Measurements from ENCODE around the gene R3HDM2. TPM values are rescaled to one million over a fixed set of nuclear protein-coding genes. Genes with fewer than 3 reads are reported as not detected.
"Not testable (repeated sequence)": the region's sequence is repeated elsewhere in the genome, so short reads cannot be mapped to it uniquely, and the experiment has no call there.

The R3HDM2 gene
- total RNA-seq, 1 experiment from 2014 or later: 64.8 TPM

GRCh38 chr12:57449375-57449774 is 18.5 kb upstream of the R3HDM2 start:
- H3K27me3 Mint-ChIP-seq (ENCODE audit: insufficient read depth, unreplicated experiment): no peaks in the 10 kb centered on the region
- H3K4me1 Mint-ChIP-seq (ENCODE audit: insufficient read depth, unreplicated experiment): peaks cover 10% of the 10 kb centered on the region
- no peak overlapping the region for H3K27ac Mint-ChIP-seq (ENCODE audit: low read depth, unreplicated experiment)
- intact Hi-C loops (cut with micrococcal nuclease): no loop called here
- DNase-seq (ENCODE audit: unreplicated experiment): no peak
- no peak overlapping the region for H3K4me3 Mint-ChIP-seq (ENCODE audit: unreplicated experiment)
- no peaks in the 10 kb centered on the region for H3K36me3 Mint-ChIP-seq (ENCODE audit: insufficient read depth, unreplicated experiment)
- no TSS peak for BruUV-seq (replicated peaks)
- TF ChIP-seq, protein P1, sequence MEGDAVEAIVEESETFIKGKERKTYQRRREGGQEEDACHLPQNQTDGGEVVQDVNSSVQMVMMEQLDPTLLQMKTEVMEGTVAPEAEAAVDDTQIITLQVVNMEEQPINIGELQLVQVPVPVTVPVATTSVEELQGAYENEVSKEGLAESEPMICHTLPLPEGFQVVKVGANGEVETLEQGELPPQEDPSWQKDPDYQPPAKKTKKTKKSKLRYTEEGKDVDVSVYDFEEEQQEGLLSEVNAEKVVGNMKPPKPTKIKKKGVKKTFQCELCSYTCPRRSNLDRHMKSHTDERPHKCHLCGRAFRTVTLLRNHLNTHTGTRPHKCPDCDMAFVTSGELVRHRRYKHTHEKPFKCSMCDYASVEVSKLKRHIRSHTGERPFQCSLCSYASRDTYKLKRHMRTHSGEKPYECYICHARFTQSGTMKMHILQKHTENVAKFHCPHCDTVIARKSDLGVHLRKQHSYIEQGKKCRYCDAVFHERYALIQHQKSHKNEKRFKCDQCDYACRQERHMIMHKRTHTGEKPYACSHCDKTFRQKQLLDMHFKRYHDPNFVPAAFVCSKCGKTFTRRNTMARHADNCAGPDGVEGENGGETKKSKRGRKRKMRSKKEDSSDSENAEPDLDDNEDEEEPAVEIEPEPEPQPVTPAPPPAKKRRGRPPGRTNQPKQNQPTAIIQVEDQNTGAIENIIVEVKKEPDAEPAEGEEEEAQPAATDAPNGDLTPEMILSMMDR (IDR thresholded peaks at IDR 0.05; ENCODE audit: unreplicated experiment): no peak
- POLR2A ChIA-PET: no interaction called here
- CTCF ChIA-PET: interaction anchor here (0.5 to 2.8 kb wide), 3 partner anchors 10 to 186 kb away, joined by 3 to 16 read pairs (median 4); partner anchors contain the start of gene GLI1
- no peaks in the 10 kb centered on the region for H3K9me3 Mint-ChIP-seq (ENCODE audit: unreplicated experiment)

DNA sequence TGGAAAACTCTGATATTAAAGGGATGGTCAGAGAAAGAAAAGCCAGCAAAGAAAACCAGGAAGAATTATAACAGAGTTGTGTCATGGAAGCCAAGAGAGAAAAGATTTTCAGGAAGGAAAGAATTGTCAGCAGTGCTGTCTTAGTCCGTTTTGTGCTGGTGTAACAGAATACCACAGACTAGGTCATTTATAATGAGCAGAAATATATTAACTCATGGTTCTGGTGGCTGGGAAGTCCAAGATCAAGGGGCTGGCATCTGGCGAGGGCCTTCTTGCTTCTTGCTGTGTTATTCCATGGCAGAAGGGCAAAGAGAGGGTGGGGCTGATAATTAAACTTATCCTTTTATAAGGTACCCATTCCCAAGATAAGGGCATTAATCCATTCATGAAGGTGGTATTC is 17.8 kb upstream of the R3HDM2 start:
- ChIA-PET POLR2A (interaction anchor here (0.6 kb wide), 1 partner anchor 296 kb away, joined by 3 read pairs; the partner anchor contains the start of gene TSPAN31), CTCF (interaction anchor here (0.5 to 2.8 kb wide), 6 partner anchors 7 to 185 kb away, joined by 3 to 16 read pairs (median 4); partner anchors contain the start of gene GLI1)
- Mint-ChIP-seq H3K4me1 (ENCODE audit: insufficient read depth, unreplicated experiment) (peaks cover 10% of the 10 kb centered on the region), H3K9me3 (ENCODE audit: unreplicated experiment) (no peaks in the 10 kb centered on the region), H3K4me3 (ENCODE audit: unreplicated experiment) (no peak overlapping the region), H3K27ac (ENCODE audit: low read depth, unreplicated experiment) (no peak overlapping the region), H3K27me3 (ENCODE audit: insufficient read depth, unreplicated experiment) (no peaks in the 10 kb centered on the region), H3K36me3 (ENCODE audit: insufficient read depth, unreplicated experiment) (no peaks in the 10 kb centered on the region)
- TF ChIP-seq, protein P1 (IDR thresholded peaks at IDR 0.05; ENCODE audit: unreplicated experiment): no peak
- DNase-seq (ENCODE audit: unreplicated experiment): no peak
- BruUV-seq (replicated peaks): no TSS peak
- intact Hi-C loops (cut with micrococcal nuclease): no loop called here

DNA sequence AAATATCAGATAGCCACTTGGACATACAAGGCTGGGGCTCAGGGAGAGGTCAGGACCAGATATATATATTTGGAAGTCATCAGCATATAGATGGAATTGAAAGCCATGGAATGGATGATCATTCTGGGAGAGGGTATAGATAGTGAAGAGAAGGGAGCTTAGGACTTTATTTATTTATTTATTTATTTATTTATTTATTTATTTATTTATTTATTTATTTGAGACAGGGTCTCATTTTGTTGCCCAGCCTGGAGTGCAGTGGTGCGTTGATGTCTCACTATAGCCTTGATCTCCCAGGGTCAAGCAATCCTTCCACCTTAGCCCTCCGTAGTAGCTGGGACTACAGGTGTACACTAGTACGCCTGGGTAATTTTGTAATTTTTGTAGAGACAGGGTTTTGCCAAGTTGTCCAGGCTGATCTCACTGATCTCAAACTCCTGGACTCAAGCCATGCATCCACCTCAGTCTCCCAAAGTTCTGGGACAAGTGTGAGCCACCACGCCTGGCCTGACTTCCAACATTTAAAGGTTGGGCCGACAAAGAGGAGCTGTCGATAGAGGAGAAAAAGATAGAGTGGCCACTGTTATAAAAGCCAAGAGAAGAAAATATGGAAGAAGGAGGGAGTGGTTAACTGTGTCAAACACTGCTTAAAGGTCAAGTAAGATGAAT is 15.6 kb upstream of the R3HDM2 start:
- H3K27me3 Mint-ChIP-seq (ENCODE audit: insufficient read depth, unreplicated experiment): no peaks in the 10 kb centered on the region
- intact Hi-C loops (cut with micrococcal nuclease): no loop called here
- BruUV-seq (replicated peaks): no TSS peak
- CTCF ChIA-PET: interaction anchor here (0.7 to 6.8 kb wide), 6 partner anchors 7 to 320 kb away, joined by 3 to 53 read pairs (median 6); partner anchors contain the start of genes GLI1 and INHBE
- no peak overlapping the region for H3K4me3 Mint-ChIP-seq (ENCODE audit: unreplicated experiment)
- H3K4me1 Mint-ChIP-seq (ENCODE audit: insufficient read depth, unreplicated experiment): no peaks in the 10 kb centered on the region
- H3K9me3 Mint-ChIP-seq (ENCODE audit: unreplicated experiment): peaks cover 8% of the 10 kb centered on the region
- no peaks in the 10 kb centered on the region for H3K36me3 Mint-ChIP-seq (ENCODE audit: insufficient read depth, unreplicated experiment)
- H3K27ac Mint-ChIP-seq (ENCODE audit: low read depth, unreplicated experiment): no peak overlapping the region
- POLR2A ChIA-PET: interaction anchor here (0.7 to 1.5 kb wide), 2 partner anchors 20 to 133 kb away, joined by 3 to 4 read pairs; no protein-coding TSS in a partner anchor
- TF ChIP-seq, protein P1 (IDR thresholded peaks at IDR 0.05; ENCODE audit: unreplicated experiment): no peak
- no peak for DNase-seq (ENCODE audit: unreplicated experiment)

DNA sequence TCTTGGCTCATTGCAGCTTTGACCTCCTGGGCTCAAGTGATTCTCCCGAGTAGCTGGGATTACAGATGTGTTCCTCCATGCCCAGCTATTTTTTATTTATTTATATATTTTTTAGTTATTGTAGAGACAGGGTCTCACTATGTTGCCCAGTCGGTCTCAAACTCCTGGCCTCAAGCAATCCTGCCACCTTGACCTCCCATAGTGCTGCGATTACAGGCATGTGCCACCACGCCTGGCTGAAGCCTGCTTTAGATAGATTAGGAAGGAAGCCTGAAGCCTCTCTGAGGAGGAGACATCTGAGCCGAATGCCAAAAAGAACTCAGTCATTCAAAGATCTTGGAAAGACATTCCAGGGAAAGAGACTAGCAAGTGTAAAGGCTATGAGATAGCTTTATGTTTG is 13.9 kb upstream of the R3HDM2 start:
- DNase-seq (ENCODE audit: unreplicated experiment): no peak
- H3K4me1 Mint-ChIP-seq (ENCODE audit: insufficient read depth, unreplicated experiment): no peaks in the 10 kb centered on the region
- H3K9me3 Mint-ChIP-seq (ENCODE audit: unreplicated experiment): peaks cover 16% of the 10 kb centered on the region
- ChIA-PET POLR2A (interaction anchor here (0.5 to 1.1 kb wide), 2 partner anchors 18 to 40 kb away, joined by 3 to 5 read pairs; no protein-coding TSS in a partner anchor), CTCF (interaction anchor here (1.1 to 6.8 kb wide), 4 partner anchors 9 to 14 kb away, joined by 3 to 53 read pairs (median 8); partner anchors contain the start of genes GLI1 and INHBE)
- intact Hi-C loops (cut with micrococcal nuclease): no loop called here
- TF ChIP-seq, protein P1 (IDR thresholded peaks at IDR 0.05; ENCODE audit: unreplicated experiment): no peak
- no TSS peak for BruUV-seq (replicated peaks)
- no peaks in the 10 kb centered on the region for H3K27me3 Mint-ChIP-seq (ENCODE audit: insufficient read depth, unreplicated experiment)
- H3K36me3 Mint-ChIP-seq (ENCODE audit: insufficient read depth, unreplicated experiment): no peaks in the 10 kb centered on the region
- no peak overlapping the region for H3K27ac Mint-ChIP-seq (ENCODE audit: low read depth, unreplicated experiment)
- no peak overlapping the region for H3K4me3 Mint-ChIP-seq (ENCODE audit: unreplicated experiment)

GRCh38 chr12:57444337-57444736 is 13.5 kb upstream of the R3HDM2 start:
- peaks cover 16% of the 10 kb centered on the region for H3K9me3 Mint-ChIP-seq (ENCODE audit: unreplicated experiment)
- BruUV-seq (replicated peaks); H3K36me3 Mint-ChIP-seq (ENCODE audit: insufficient read depth, unreplicated experiment); H3K4me3 Mint-ChIP-seq (ENCODE audit: unreplicated experiment); H3K27ac Mint-ChIP-seq (ENCODE audit: low read depth, unreplicated experiment); intact Hi-C loops (cut with micrococcal nuclease); H3K27me3 Mint-ChIP-seq (ENCODE audit: insufficient read depth, unreplicated experiment); H3K4me1 Mint-ChIP-seq (ENCODE audit: insufficient read depth, unreplicated experiment); DNase-seq (ENCODE audit: unreplicated experiment): not testable (repeated sequence)
- ChIA-PET POLR2A (interaction anchor here (0.5 to 1.1 kb wide), 2 partner anchors 18 to 39 kb away, joined by 3 to 5 read pairs; no protein-coding TSS in a partner anchor), CTCF (interaction anchor here (0.7 to 6.8 kb wide), 4 partner anchors 9 to 397 kb away, joined by 3 to 53 read pairs (median 4); partner anchors contain the start of gene INHBE)
